Upper lobe of left lung (tissue), 6 donors: ENCODE measurements around the gene RBBP8NL. TPM values are rescaled to one million over a fixed set of nuclear protein-coding genes. Genes with fewer than 3 reads are reported as not detected.

Experiments
- ATAC-seq, 2 donors: fragments of 200-7000 bp; cut with Tn5 transposase; one replicate each; pipeline ENCODE4 v1.9.1; 2022; ENCODE audit warnings: mild to moderate bottlenecking in 2 of 2, moderate library complexity in 2 of 2; ENCODE audit not compliant: low FRiP score in 2 of 2
- DNase-seq, 2 donors: peaks; one replicate each; pipeline ENCODE4 v3.0.0-alpha.2; 2019 to 2020
- H3K27ac ChIP-seq, 4 donors: fragments of 200-600 bp; sonication (generic); one replicate each; pipeline ENCODE4 v1.5.1; 2016 to 2019
- H3K27me3 ChIP-seq, 4 donors: fragments of 200-600 bp; sonication (generic); one replicate each; pipeline ENCODE4 v1.5.1; 2017 to 2019
- H3K36me3 ChIP-seq, 4 donors: fragments of 200-600 bp; sonication (generic); one replicate each; pipeline ENCODE4 v1.5.1; 2016 to 2019
- H3K4me1 ChIP-seq, 4 donors: fragments of 200-600 bp; sonication (generic); one replicate each; pipeline ENCODE4 v1.5.1; 2018 to 2019
- H3K4me3 ChIP-seq, 4 donors: fragments of 200-600 bp; sonication (generic); one replicate each; pipeline ENCODE4 v1.5.1; 2017 to 2019; ENCODE audit warnings: mild to moderate bottlenecking in 2 of 4, moderate library complexity in 1 of 4
- H3K9me3 ChIP-seq, 4 donors: fragments of 200-600 bp; sonication (generic); one replicate each; pipeline ENCODE4 v1.5.1; 2018 to 2019
- CTCF ChIP-seq, 6 experiments: fragments of 450-650 bp in 4 of 6; fragments of 200-600 bp in 2 of 6; sonication (generic) in 2 of 6; IDR thresholded peaks; one replicate each; pipeline ENCODE4 v1.5.1; 2016 to 2019; ENCODE audit warnings: antibody characterized with exemption in 6 of 6
- EP300 ChIP-seq, 4 donors: sonication (generic); formaldehyde crosslinking; IDR thresholded peaks; one replicate each; pipeline ENCODE4 v1.5.1; 2017; ENCODE audit warnings: antibody characterized with exemption in 4 of 4, control low read depth in 2 of 4
- POLR2A ChIP-seq, 4 donors: fragments of 450-650 bp; IDR thresholded peaks; one replicate each; pipeline ENCODE4 v1.5.1; 2016 to 2017; ENCODE audit warnings: antibody characterized with exemption in 4 of 4, mild to moderate bottlenecking in 2 of 4
- POLR2AphosphoS5 ChIP-seq, 2 donors: sonication (generic); formaldehyde crosslinking; IDR thresholded peaks; one replicate each; pipeline ENCODE4 v1.5.1; 2017; ENCODE audit warnings: antibody characterized with exemption in 2 of 2
- WGBS, 2 donors: methylation state at CpG; one replicate each; pipeline ENCODE4 v1.1.5; 2017 to 2018; 5-methylcytosine and 5-hydroxymethylcytosine counted together
- total RNA-seq, 6 donors: library from RNA; depleted of rRNA in 4 of 6; stranded (reverse); fragments of >200 nt in 4 of 6; gene quantifications; one replicate each; pipeline versions ENCODE4 v1.1.0 to v1.2.1, GENCODE V29; 2016 to 2021
- donor health status: DM: no; HTN: no; CAD: no; lungs with moderate emphysema.
- donor health status: DM: no; HTN: yes; CAD: no; lungs with severe emphysema.

The RBBP8NL gene
- total RNA-seq, 6 donors from 2014 or later = 0.51 to 6.3 (median 1.9) TPM; not detected in 1

GRCh38 chr20:62407221-62407992 is 19.9 kb downstream of the RBBP8NL start, which contains the start of gene CABLES2:
CABLES2 (minus strand) TSS chr20:62407285; CDS start chr20:62407276, 9 bp downstream.
- H3K9me3 ChIP-seq = no peaks in the 10 kb centered on the region
- TF ChIP-seq POLR2AphosphoS5 (IDR thresholded peaks at IDR 0.05) = peak in 1 of 2 donors; percentile 56
- TF ChIP-seq CTCF (IDR thresholded peaks at IDR 0.05) = peak in 5 of 6 experiments; percentile 29 to 88 (median 76)
- TF ChIP-seq EP300 (IDR thresholded peaks at IDR 0.05) = no peak
- peak in 1 of 4 donors; percentile 24 for TF ChIP-seq POLR2A (IDR thresholded peaks at IDR 0.05)
- H3K27me3 ChIP-seq = no peaks in the 10 kb centered on the region
- 14% methylated on average over 21 of the region's 73 CpGs; no CpG with 5 or more reads in 1 of the 2 donors for WGBS, 2 donors
- DNase-seq (peak; percentile 95 to 98), ATAC-seq (peak; percentile 90 to 96)
- H3K4me1 ChIP-seq = peaks cover 28 to 39% (median 34%) of the 10 kb centered on the region in 4 donors
- peak within 1 kb of the TSS in 2 of 4 donors; percentile 58 to 78 for H3K27ac ChIP-seq
- peak within 1 kb of the TSS; percentile 54 to 76 (median 72) for H3K4me3 ChIP-seq
- H3K36me3 ChIP-seq = no peaks in the 10 kb centered on the region

GRCh38 chr20:62406635-62407176 is 20.6 kb downstream of the RBBP8NL start:
- TF ChIP-seq POLR2A (IDR thresholded peaks at IDR 0.05) (no peak), POLR2AphosphoS5 (IDR thresholded peaks at IDR 0.05) (no peak), CTCF (IDR thresholded peaks at IDR 0.05) (no peak), EP300 (IDR thresholded peaks at IDR 0.05) (no peak)
- H3K4me1 ChIP-seq = peaks cover 28 to 39% (median 34%) of the 10 kb centered on the region in 4 donors
- H3K36me3 ChIP-seq = no peaks in the 10 kb centered on the region
- no peaks in the 10 kb centered on the region for H3K9me3 ChIP-seq
- DNase-seq (peak in 1 of 2 donors; percentile 42), ATAC-seq (no peak)
- WGBS, 2 donors = 0% methylated on average over 24 of the region's 42 CpGs; no CpG with 5 or more reads in 1 of the 2 donors
- H3K4me3 ChIP-seq = peak overlapping the region; percentile 54 to 76 (median 72)
- no peaks in the 10 kb centered on the region for H3K27me3 ChIP-seq
- H3K27ac ChIP-seq = peak overlapping the region in 2 of 4 donors; percentile 58 to 78

GRCh38 chr20:62405981-62406513 is 21.3 kb downstream of the RBBP8NL start:
- H3K9me3 ChIP-seq = no peaks in the 10 kb centered on the region
- peaks cover 28 to 39% (median 34%) of the 10 kb centered on the region in 4 donors for H3K4me1 ChIP-seq
- 60 to 65% methylated on average over 10 of the region's 10 CpGs for WGBS, 2 donors
- H3K36me3 ChIP-seq = no peaks in the 10 kb centered on the region
- H3K4me3 ChIP-seq = peak overlapping the region in 3 of 4 donors; percentile 72 to 76 (median 72)
- ATAC-seq (no peak), DNase-seq (peak in 1 of 2 donors; percentile 26)
- no peak for TF ChIP-seq POLR2AphosphoS5 (IDR thresholded peaks at IDR 0.05)
- no peak for TF ChIP-seq EP300 (IDR thresholded peaks at IDR 0.05)
- no peak for TF ChIP-seq CTCF (IDR thresholded peaks at IDR 0.05)
- no peak for TF ChIP-seq POLR2A (IDR thresholded peaks at IDR 0.05)
- H3K27ac ChIP-seq = no peak overlapping the region
- no peaks in the 10 kb centered on the region for H3K27me3 ChIP-seq

GRCh38 chr20:62405108-62405980 is 22.0 kb downstream of the RBBP8NL start:
- H3K36me3 ChIP-seq = no peaks in the 10 kb centered on the region
- H3K9me3 ChIP-seq = no peaks in the 10 kb centered on the region
- peak; percentile 52 to 70 for DNase-seq
- H3K27me3 ChIP-seq = no peaks in the 10 kb centered on the region
- H3K4me3 ChIP-seq = peak overlapping the region in 1 of 4 donors; percentile 72
- TF ChIP-seq EP300 (IDR thresholded peaks at IDR 0.05) (no peak), CTCF (IDR thresholded peaks at IDR 0.05) (peak; percentile 38 to 79 (median 54))
- peaks cover 26 to 36% (median 31%) of the 10 kb centered on the region in 4 donors for H3K4me1 ChIP-seq
- WGBS, 2 donors = 67 to 69% methylated on average over 17 to 22 of the region's 23 CpGs
- peak in 1 of 2 donors; percentile 6 for ATAC-seq
- H3K27ac ChIP-seq = no peak overlapping the region
